ENCODE data around the gene SPAG16.

DNA sequence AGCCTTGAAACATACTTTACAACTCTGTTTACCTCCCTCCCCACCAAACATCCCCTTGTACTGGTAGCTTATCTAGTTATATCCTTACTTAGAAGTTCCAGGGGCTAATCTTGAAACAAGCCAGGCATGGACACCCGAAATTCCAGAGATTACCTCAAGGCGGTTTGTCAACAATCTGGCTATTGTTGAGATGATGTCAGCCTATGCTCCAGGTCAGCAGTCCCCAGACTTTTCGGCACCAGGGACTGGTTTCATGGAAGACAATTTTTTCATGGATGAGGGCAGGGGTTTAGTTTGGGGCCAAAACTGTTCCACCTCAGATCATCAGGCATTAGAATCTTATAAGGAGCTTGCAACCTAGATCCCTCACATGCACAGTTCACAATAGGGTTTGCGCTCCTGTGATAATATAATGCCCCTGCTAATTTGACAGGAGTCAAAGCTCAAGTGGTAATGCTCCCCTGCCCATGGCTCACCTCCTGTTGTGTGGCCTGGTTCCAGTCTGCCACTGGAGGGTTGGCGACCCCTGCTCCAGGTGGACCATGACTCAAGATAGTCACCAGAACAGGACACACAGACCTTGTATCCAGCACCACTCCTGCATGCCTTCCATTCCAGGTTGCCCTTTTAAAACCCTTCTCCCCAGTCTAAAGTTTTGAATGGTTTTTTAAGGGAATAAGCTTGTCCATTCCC, 171.2 kb downstream of the SPAG16 start:
- TF ChIP-seq, protein P1, sequence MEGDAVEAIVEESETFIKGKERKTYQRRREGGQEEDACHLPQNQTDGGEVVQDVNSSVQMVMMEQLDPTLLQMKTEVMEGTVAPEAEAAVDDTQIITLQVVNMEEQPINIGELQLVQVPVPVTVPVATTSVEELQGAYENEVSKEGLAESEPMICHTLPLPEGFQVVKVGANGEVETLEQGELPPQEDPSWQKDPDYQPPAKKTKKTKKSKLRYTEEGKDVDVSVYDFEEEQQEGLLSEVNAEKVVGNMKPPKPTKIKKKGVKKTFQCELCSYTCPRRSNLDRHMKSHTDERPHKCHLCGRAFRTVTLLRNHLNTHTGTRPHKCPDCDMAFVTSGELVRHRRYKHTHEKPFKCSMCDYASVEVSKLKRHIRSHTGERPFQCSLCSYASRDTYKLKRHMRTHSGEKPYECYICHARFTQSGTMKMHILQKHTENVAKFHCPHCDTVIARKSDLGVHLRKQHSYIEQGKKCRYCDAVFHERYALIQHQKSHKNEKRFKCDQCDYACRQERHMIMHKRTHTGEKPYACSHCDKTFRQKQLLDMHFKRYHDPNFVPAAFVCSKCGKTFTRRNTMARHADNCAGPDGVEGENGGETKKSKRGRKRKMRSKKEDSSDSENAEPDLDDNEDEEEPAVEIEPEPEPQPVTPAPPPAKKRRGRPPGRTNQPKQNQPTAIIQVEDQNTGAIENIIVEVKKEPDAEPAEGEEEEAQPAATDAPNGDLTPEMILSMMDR (IDR thresholded peaks at IDR 0.05; ENCODE audit: insufficient read depth, low read length, poor library complexity, severe bottlenecking), result no peak
- TF ChIP-seq EZH2phosphoT487 (conservative IDR thresholded peaks at IDR 0.05; ENCODE audit: low read length), result no peak
